ENCODE results near the gene CACNA1C. TPM values are rescaled to one million over a fixed set of nuclear protein-coding genes. Genes with fewer than 3 reads are reported as not detected.

CACNA1C gene
- total RNA-seq, 4 donors from 2014 or later: 2.9 to 5.3 (median 4.3) TPM

GRCh38 chr12:2625289-2625612, 572.5 kb downstream of the CACNA1C start:
- TF ChIP-seq CTCF (IDR thresholded peaks at IDR 0.05; ENCODE audit: low read depth): no peak

GRCh38 chr12:2627076-2627834, 574.5 kb downstream of the CACNA1C start:
- no peak for TF ChIP-seq CTCF (IDR thresholded peaks at IDR 0.05; ENCODE audit: low read depth)

GRCh38 chr12:2627835-2628191, 575.0 kb downstream of the CACNA1C start:
- no peak for TF ChIP-seq CTCF (IDR thresholded peaks at IDR 0.05; ENCODE audit: low read depth)

- TF ChIP-seq CTCF (IDR thresholded peaks at IDR 0.05; ENCODE audit: low read depth): no peak
These were observed 575.6 kb downstream of the CACNA1C start for GRCh38 chr12:2628401-2628800.

- TF ChIP-seq CTCF (IDR thresholded peaks at IDR 0.05; ENCODE audit: low read depth): no peak
These were observed 576.3 kb downstream of the CACNA1C start for GRCh38 chr12:2629051-2629450.

- no peak for TF ChIP-seq CTCF (IDR thresholded peaks at IDR 0.05; ENCODE audit: low read depth)
These were observed 579.0 kb downstream of the CACNA1C start for GRCh38 chr12:2631653-2632350.

DNA sequence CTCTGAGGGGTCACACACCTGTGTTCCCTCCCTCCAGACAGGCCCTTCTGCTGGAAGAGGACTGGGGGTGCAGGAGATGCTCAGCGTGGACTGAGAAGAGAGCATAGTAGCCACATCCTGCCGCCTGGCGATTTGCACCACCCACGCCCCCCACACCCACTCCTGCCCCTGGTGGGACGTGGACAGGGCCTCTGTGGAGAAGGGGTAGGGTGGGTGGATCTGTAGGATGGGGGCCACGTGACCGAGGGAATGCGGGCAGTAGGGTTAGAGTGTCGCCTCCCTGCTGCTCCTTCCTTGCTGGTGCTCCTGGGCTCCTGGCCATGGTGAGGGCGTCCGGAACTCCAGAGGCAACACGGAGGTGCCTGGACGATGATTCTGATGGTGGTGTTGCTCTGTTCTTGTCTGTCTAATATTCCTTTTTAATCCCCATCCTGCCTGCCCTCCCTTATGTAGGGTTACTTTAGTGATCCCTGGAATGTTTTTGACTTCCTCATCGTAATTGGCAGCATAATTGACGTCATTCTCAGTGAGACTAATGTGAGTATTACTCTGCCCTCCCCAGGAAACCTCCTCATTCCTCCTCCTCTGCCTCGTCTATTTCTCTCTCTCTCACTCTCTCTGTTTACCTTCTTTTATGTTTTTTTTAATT, 580.5 kb downstream of the CACNA1C start:
- TF ChIP-seq CTCF (IDR thresholded peaks at IDR 0.05; ENCODE audit: low read depth): no peak
